K562 (cell line): ENCODE results near the gene UQCC2. TPM values are rescaled to one million over a fixed set of nuclear protein-coding genes. Genes with fewer than 3 reads are reported as not detected.

Source experiments
- ATAC-seq: fragments of 200-7000 bp; cut with Tn5 transposase; 3 replicates; pipeline ENCODE4 v1.9.1; 2020; ENCODE audit warnings: moderate library complexity
- BruUV-seq: library from RNA; stranded (reverse); fragments of 400-500 nt; replicated peaks from 2 replicates; lab custom pipeline; 2021; lab: Mats Ljungman, UMichigan
- CTCF ChIA-PET: fragments of 300-600 bp; formaldehyde crosslinking; extraction: SDS; loops from one replicate; lab custom pipeline; 2021; ENCODE audit warnings: low intra/inter-chr PET ratio; lab: Yijun Ruan, JAX
- POLR2A ChIA-PET: fragments of 300-600, 350-650 bp; sonication (Branson Sonifier 250); formaldehyde crosslinking; extraction: SDS; loops from one replicate; lab custom pipeline; 2021; ENCODE audit warnings: antibody characterized with exemption, inconsistent platforms; lab: Yijun Ruan, JAX
- DNase-seq, 4 experiments: peaks; one replicate each; pipeline versions ENCODE4 v3.0.0 to v3.0.0-alpha.2; 2011 to 2018; ENCODE audit warnings: low spot score in 3 of 4, mixed read lengths in 3 of 4; ENCODE audit errors: extremely low read depth in 1 of 4
- FAIRE-seq: peaks from 2 replicates; lab custom pipeline; 2011; peaks lifted over from hg19 to GRCh38; lab: Jason Lieb, UNC
- H2AFZ ChIP-seq: 2 replicates; pipeline ENCODE4 v1.6.0; 2011; ENCODE audit warnings: low read depth, low read length, control low read depth, inconsistent platforms
- H3K27ac ChIP-seq: fragments of 200-600 bp; 3 replicates; pipeline ENCODE4 v1.8.0; 2011; ENCODE audit warnings: low read depth, mild to moderate bottlenecking, control low read depth, inconsistent platforms, low read length, moderate library complexity, mixed read lengths; ENCODE audit errors: extremely low read depth
- H3K27me3 ChIP-seq, 2 experiments: fragments of 300-600 bp in 1 of 2; 2 replicates in 1 of 2; 3 replicates in 1 of 2; pipeline versions ENCODE4 v1.6.0 to v1.8.0; 2011; ENCODE audit warnings: inconsistent platforms in 2 of 2, low read length in 2 of 2, mild to moderate bottlenecking in 1 of 2, mixed read lengths in 1 of 2, moderate library complexity in 1 of 2; ENCODE audit not compliant: control insufficient read depth in 2 of 2, insufficient read depth in 2 of 2
- H3K36me3 ChIP-seq: fragments of 300-600 bp; 3 replicates; pipeline ENCODE4 v1.8.0; 2011; ENCODE audit warnings: mild to moderate bottlenecking, low read length, inconsistent platforms; ENCODE audit not compliant: control insufficient read depth, insufficient read depth
- H3K4me1 ChIP-seq, 2 experiments: fragments of 200-600 bp in 1 of 2; replicated peaks in 1 of 2; 2 replicates in 1 of 2; 3 replicates in 1 of 2; pipeline versions ENCODE4 v1.5.1 to v1.8.0; 2011; ENCODE audit warnings: inconsistent platforms in 2 of 2, low read length in 2 of 2, mild to moderate bottlenecking in 1 of 2, mixed read lengths in 1 of 2, moderate library complexity in 1 of 2; ENCODE audit not compliant: control insufficient read depth in 2 of 2, insufficient read depth in 2 of 2
- H3K4me2 ChIP-seq: 2 replicates; pipeline ENCODE4 v1.6.1; 2011; ENCODE audit warnings: low read length, control low read depth, inconsistent platforms, mixed read lengths; ENCODE audit not compliant: insufficient read depth
- H3K4me3 ChIP-seq: fragments of 200-600 bp; sonication (generic), shearing (Covaris generic); 2 replicates; pipeline ENCODE4 v1.5.1; 2016; ENCODE audit warnings: control low read depth, inconsistent platforms
- H3K79me2 ChIP-seq: fragments of 200-600 bp; 3 replicates; pipeline ENCODE4 v1.8.0; 2011; ENCODE audit warnings: low read length, inconsistent platforms; ENCODE audit not compliant: control insufficient read depth, insufficient read depth
- H3K9ac ChIP-seq, 2 experiments: 2 replicates each; pipeline versions ENCODE4 v1.6.0 to v1.6.1; 2011; ENCODE audit warnings: low read depth in 2 of 2, low read length in 2 of 2, control low read depth in 1 of 2, inconsistent platforms in 1 of 2, mild to moderate bottlenecking in 1 of 2, mixed read lengths in 1 of 2; ENCODE audit not compliant: insufficient read depth in 1 of 2
- H3K9me1 ChIP-seq: one replicate; pipeline ENCODE4 v1.6.0; 2011; ENCODE audit warnings: inconsistent platforms, mild to moderate bottlenecking, low read length, moderate library complexity; ENCODE audit not compliant: control insufficient read depth, insufficient read depth
- H3K9me3 ChIP-seq: replicated peaks from 2 replicates; pipeline ENCODE4 v1.5.1; 2011; ENCODE audit warnings: low read depth, low read length, inconsistent platforms; ENCODE audit not compliant: control insufficient read depth, insufficient read depth
- H4K20me1 ChIP-seq: replicated peaks from 2 replicates; pipeline ENCODE4 v1.6.1; 2011; ENCODE audit warnings: low read length, inconsistent platforms, mixed read lengths; ENCODE audit not compliant: control insufficient read depth, insufficient read depth
- ATF7 ChIP-seq: fragments of 450-650 bp; IDR thresholded peaks from 2 replicates; pipeline ENCODE4 v1.7.1; 2014; ENCODE audit warnings: mild to moderate bottlenecking, moderate library complexity
- DNMT1 ChIP-seq: fragments of 450-650 bp; IDR thresholded peaks from 2 replicates; pipeline ENCODE4 v1.6.1; 2016; ENCODE audit warnings: antibody characterized with exemption, mild to moderate bottlenecking
- EP400 ChIP-seq: fragments of 450-650 bp; IDR thresholded peaks from 2 replicates; pipeline ENCODE4 v1.6.1; 2017; ENCODE audit warnings: antibody characterized with exemption, mild to moderate bottlenecking, moderate library complexity
- FOXP1 ChIP-seq: sonication (generic); formaldehyde crosslinking; IDR thresholded peaks from 2 replicates; pipeline ENCODE4 v1.8.0; 2022; ENCODE audit warnings: mild to moderate bottlenecking, missing genetic modification reagents
- FUS ChIP-seq: fragments of 200-400 bp; formaldehyde crosslinking; optimal IDR thresholded peaks from 2 replicates; pipeline ENCODE3; 2017; ENCODE audit warnings: low read depth, low read length
- NRF1 ChIP-seq, 2 experiments: fragments of 450-650 bp; IDR thresholded peaks in 1 of 2; conservative IDR thresholded peaks in 1 of 2; 2 replicates each; pipeline ENCODE4 v1.6.1; 2014; ENCODE audit warnings: mild to moderate bottlenecking in 2 of 2
- RHOXF2B ChIP-seq: fragments of 250-450 bp; sonication (Bioruptor Pico); conservative IDR thresholded peaks from 2 replicates; pipeline ENCODE4 v1.5.1; 2021
- SAP30 ChIP-seq: fragments of 200-600 bp; sonication (generic); IDR thresholded peaks from 2 replicates; pipeline ENCODE4 v1.6.1; 2012; ENCODE audit warnings: borderline replicate concordance, low read depth, mild to moderate bottlenecking, moderate library complexity, low read length, control low read depth, inconsistent platforms; ENCODE audit not compliant: insufficient read depth, poor library complexity, severe bottlenecking
- SMAD2 ChIP-seq: fragments of 150-350 bp; IDR thresholded peaks from 2 replicates; pipeline ENCODE4 v1.6.1; 2014; ENCODE audit warnings: low read depth, mild to moderate bottlenecking, low read length
- SMARCB1 ChIP-seq: IDR thresholded peaks from 2 replicates; pipeline ENCODE4 v1.6.1; 2011; ENCODE audit warnings: improper control_type of control experiment, low read depth; ENCODE audit not compliant: insufficient read length
- TBL1XR1 ChIP-seq, 2 experiments: IDR thresholded peaks; 2 replicates each; pipeline ENCODE4 v1.6.1; 2012; ENCODE audit warnings: improper control_type of control experiment in 2 of 2, low read length in 2 of 2, mild to moderate bottlenecking in 1 of 2
- ZNF184 ChIP-seq: sonication (generic); formaldehyde crosslinking; IDR thresholded peaks from 2 replicates; pipeline ENCODE4 v1.5.0; 2020; ENCODE audit warnings: missing genetic modification reagents
- ZNF212 ChIP-seq: fragments of 450-650 bp; formaldehyde crosslinking; IDR thresholded peaks from 2 replicates; pipeline ENCODE4 v1.4.0; 2020; ENCODE audit warnings: mild to moderate bottlenecking
- ZNF274 ChIP-seq: IDR thresholded peaks from 2 replicates; pipeline ENCODE4 v1.6.1; 2011; ENCODE audit warnings: low read depth, mild to moderate bottlenecking, low read length, moderate library complexity, borderline replicate concordance
- ZSCAN32 ChIP-seq: fragments of 450-650 bp; formaldehyde crosslinking; IDR thresholded peaks from 2 replicates; pipeline ENCODE4 v1.4.0; 2020; ENCODE audit warnings: mild to moderate bottlenecking, moderate library complexity
- WGBS: fragments of 100-300 bp; shearing (Covaris generic); methylation state at CpG from one replicate; pipeline ENCODE4 v1.1.6; 2016; ENCODE audit warnings: low coverage, mixed read lengths; ENCODE audit not compliant: insufficient coverage; ENCODE audit errors: missing lambda C conversion rate; 5-methylcytosine and 5-hydroxymethylcytosine counted together
- in situ Hi-C: fragments of 300-500 bp; cut with MboI; formaldehyde crosslinking; loops from 4 replicates; pipeline ENCODE4 v1.15.0; 2018; ENCODE audit warnings: inconsistent platforms, mixed read lengths
- intact Hi-C: fragments of 100-400 bp; cut with micrococcal nuclease; formaldehyde crosslinking; loops from 2 replicates; pipeline ENCODE4 v1.14.2; 2022
- polyA plus RNA-seq, 8 experiments: library from polyadenylated mRNA; depleted of rRNA in 4 of 8; stranded (reverse) in 5 of 8; unstranded in 3 of 8; fragments of >200 nt; fragmentation: Nextera tagmentation in 2 of 8; fragmentation: Illumina TruSeq in 1 of 8; extraction: Ambion mirVana in 2 of 8; extraction: Trizol in 1 of 8; gene quantifications; 2 replicates each; pipeline versions ENCODE4 v1.2.1 to v1.2.3, GENCODE V29; 2011 to 2014; ENCODE audit warnings: inconsistent platforms in 1 of 8, missing spikeins in 1 of 8
- total RNA-seq, 7 experiments: library from RNA; depleted of rRNA in 6 of 7; stranded (reverse); fragments of >200 nt in 6 of 7; fragmentation: Illumina TruSeq in 2 of 7; extraction: Trizol in 2 of 7; gene quantifications; 2 replicates each; pipeline versions ENCODE4 v1.2.1 to v1.2.3, GENCODE V29; 2011 to 2021; ENCODE audit warnings: low replicate concordance in 1 of 7
- TF ChIP-seq, protein P1 (sequence below): fragments of 250-450 bp; sonication (Bioruptor Pico); IDR thresholded peaks from 2 replicates; pipeline ENCODE4 v1.8.0; 2022; ENCODE audit warnings: inconsistent platforms

The UQCC2 gene
- total and polyA plus RNA-seq, 9 of the 15 experiments (the other 6 are each of a cell fraction or from before 2014, with no cell fraction given), result 58.5 to 927 (median 158) TPM

DNA sequence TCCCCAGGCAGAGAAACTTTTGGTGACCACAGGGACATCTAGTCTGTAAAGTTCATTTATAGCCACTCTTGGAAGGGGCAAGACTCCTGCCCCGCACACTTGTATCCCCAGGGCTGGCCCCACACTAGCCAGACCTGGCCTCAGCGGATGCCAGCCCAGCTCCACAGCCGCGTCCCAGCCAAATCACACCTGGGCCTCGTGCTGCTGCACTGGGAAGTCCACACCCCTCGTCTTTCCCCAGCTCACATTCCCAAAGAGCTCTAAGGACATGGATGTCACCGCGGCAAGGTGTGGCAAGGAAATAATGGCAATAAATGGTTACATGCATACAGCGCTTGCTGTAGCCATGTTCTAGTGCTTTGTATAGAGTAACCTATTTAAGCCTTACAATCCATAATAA, 26.7 kb upstream of the UQCC2 start:
- Histone ChIP-seq H3K4me1 (peaks cover 7 to 12% of the 10 kb centered on the region in 2 experiments; a peak in 3 of 5 replicates), H3K27me3 (peaks cover 25 to 62% of the 10 kb centered on the region in 2 experiments; a peak in 4 of 5 replicates), H3K36me3 (no peaks in the 10 kb centered on the region), H3K9me1 (no peaks in the 10 kb centered on the region), H4K20me1 (no peaks in the 10 kb centered on the region; the same call in none of the 2 replicates), H3K27ac (no peak overlapping the region), H3K4me3 (no peak overlapping the region), H3K4me2 (no peak overlapping the region), H3K9ac (no peak overlapping the region), H3K79me2 (no peaks in the 10 kb centered on the region), H2AFZ (no peak overlapping the region), H3K9me3 (no peaks in the 10 kb centered on the region)
- POLR2A ChIA-PET, result interaction anchor here (1.6 kb wide), 1 partner anchor 10 kb away, joined by 4 read pairs; no protein-coding TSS in a partner anchor
- in situ Hi-C loops, result no loop called here
- 23% methylated on average over 9 of the region's 9 CpGs for WGBS
- ATAC-seq (no peak), FAIRE-seq (no peak), DNase-seq (no peak)
- CTCF ChIA-PET, result no interaction called here
- BruUV-seq, result no TSS peak
- TF ChIP-seq TBL1XR1 (IDR thresholded peaks at IDR 0.05; ENCODE audit: low read length in 2 of 2) (no peak), ZNF274 (no peak), DNMT1 (no peak), EP400 (no peak), RHOXF2B (no peak), SMARCB1 (no peak), SMAD2 (no peak), ATF7 (no peak), SAP30 (no peak), FUS (no peak), ZNF184 (no peak), ZSCAN32 (CRISPR knock-in tag) (no peak), FOXP1 (CRISPR knock-in tag) (no peak), NRF1 (conservative IDR thresholded peaks at IDR 0.05 in 1 of 2, IDR thresholded peaks at IDR 0.05 in 1 of 2) (no peak), ZNF212 (CRISPR knock-in tag) (no peak)
- TF ChIP-seq, protein P1, sequence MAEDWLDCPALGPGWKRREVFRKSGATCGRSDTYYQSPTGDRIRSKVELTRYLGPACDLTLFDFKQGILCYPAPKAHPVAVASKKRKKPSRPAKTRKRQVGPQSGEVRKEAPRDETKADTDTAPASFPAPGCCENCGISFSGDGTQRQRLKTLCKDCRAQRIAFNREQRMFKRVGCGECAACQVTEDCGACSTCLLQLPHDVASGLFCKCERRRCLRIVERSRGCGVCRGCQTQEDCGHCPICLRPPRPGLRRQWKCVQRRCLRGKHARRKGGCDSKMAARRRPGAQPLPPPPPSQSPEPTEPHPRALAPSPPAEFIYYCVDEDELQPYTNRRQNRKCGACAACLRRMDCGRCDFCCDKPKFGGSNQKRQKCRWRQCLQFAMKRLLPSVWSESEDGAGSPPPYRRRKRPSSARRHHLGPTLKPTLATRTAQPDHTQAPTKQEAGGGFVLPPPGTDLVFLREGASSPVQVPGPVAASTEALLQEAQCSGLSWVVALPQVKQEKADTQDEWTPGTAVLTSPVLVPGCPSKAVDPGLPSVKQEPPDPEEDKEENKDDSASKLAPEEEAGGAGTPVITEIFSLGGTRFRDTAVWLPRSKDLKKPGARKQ (CRISPR knock-in tag), result no peak
- intact Hi-C loops, result no loop called here
